H9 (cell line): ENCODE measurements around the gene RRP1B. TPM values are rescaled to one million over a fixed set of nuclear protein-coding genes. Genes with fewer than 3 reads are reported as not detected.

Experiments used
- DNase-seq: peaks from one replicate; pipeline ENCODE4 v3.0.0-alpha.2; 2017
- H2AFZ ChIP-seq: one replicate; pipeline ENCODE4 v1.6.1; 2013; ENCODE audit warnings: mild to moderate bottlenecking, low read length, control low read depth, moderate library complexity
- H2AK5ac ChIP-seq: 2 replicates; pipeline ENCODE4 v1.6.1; 2013; ENCODE audit warnings: low read length, control low read depth, mixed read lengths; ENCODE audit not compliant: insufficient read length
- H2BK120ac ChIP-seq: one replicate; pipeline ENCODE4 v1.6.1; 2013; ENCODE audit warnings: low read depth, mild to moderate bottlenecking, low read length, control low read depth, inconsistent platforms; ENCODE audit not compliant: poor library complexity, severe bottlenecking
- H2BK12ac ChIP-seq: 2 replicates; pipeline ENCODE4 v1.6.1; 2013; ENCODE audit warnings: low read length, control low read depth, mixed read lengths, low read depth; ENCODE audit not compliant: insufficient read length
- H2BK15ac ChIP-seq: 2 replicates; pipeline ENCODE4 v1.6.1; 2013; ENCODE audit warnings: low read depth, low read length, control low read depth
- H2BK20ac ChIP-seq: one replicate; pipeline ENCODE4 v1.6.1; 2013; ENCODE audit warnings: low read depth, mild to moderate bottlenecking, low read length, control low read depth, inconsistent platforms; ENCODE audit not compliant: poor library complexity, severe bottlenecking
- H2BK5ac ChIP-seq: 2 replicates; pipeline ENCODE4 v1.6.1; 2013; ENCODE audit warnings: low read length, control low read depth, mixed read lengths; ENCODE audit not compliant: insufficient read length
- H3K14ac ChIP-seq: 2 replicates; pipeline ENCODE4 v1.6.1; 2013; ENCODE audit warnings: low read length, control low read depth; ENCODE audit not compliant: insufficient read depth
- H3K18ac ChIP-seq: 2 replicates; pipeline ENCODE4 v1.6.1; 2013; ENCODE audit warnings: low read depth, mild to moderate bottlenecking, mixed read lengths, low read length, control low read depth; ENCODE audit not compliant: insufficient read length
- H3K23ac ChIP-seq: 2 replicates; pipeline ENCODE4 v1.6.1; 2013; ENCODE audit warnings: low read length, control low read depth, mixed read lengths, low read depth; ENCODE audit not compliant: insufficient read length
- H3K23me2 ChIP-seq: 2 replicates; pipeline ENCODE4 v1.6.1; 2013; ENCODE audit warnings: low read depth, mild to moderate bottlenecking, mixed read lengths, low read length, control low read depth; ENCODE audit not compliant: insufficient read length, poor library complexity, severe bottlenecking
- H3K27ac ChIP-seq: 2 replicates; pipeline ENCODE4 v1.5.1; 2013; ENCODE audit warnings: low read length, control low read depth, mixed read lengths, low read depth; ENCODE audit not compliant: insufficient read length
- H3K27me3 ChIP-seq: 2 replicates; pipeline ENCODE4 v1.6.1; 2013; ENCODE audit warnings: low read length, control low read depth, inconsistent platforms; ENCODE audit not compliant: insufficient read depth
- H3K4ac ChIP-seq: 2 replicates; pipeline ENCODE4 v1.6.1; 2013; ENCODE audit warnings: low read depth, mild to moderate bottlenecking, control low read depth, inconsistent platforms, low read length, moderate library complexity
- H3K4me1 ChIP-seq: 2 replicates; pipeline ENCODE4 v1.6.1; 2013; ENCODE audit warnings: low read length, control low read depth, inconsistent platforms; ENCODE audit not compliant: insufficient read depth
- H3K4me2 ChIP-seq: 2 replicates; pipeline ENCODE4 v1.6.1; 2013; ENCODE audit warnings: low read length, control low read depth, mixed read lengths; ENCODE audit not compliant: insufficient read length, insufficient read depth
- H3K56ac ChIP-seq: 2 replicates; pipeline ENCODE4 v1.6.1; 2013; ENCODE audit warnings: low read depth, mild to moderate bottlenecking, mixed read lengths, low read length, control low read depth; ENCODE audit not compliant: insufficient read length
- H3K79me1 ChIP-seq: 2 replicates; pipeline ENCODE4 v1.6.1; 2013; ENCODE audit warnings: low read depth, mild to moderate bottlenecking, moderate library complexity, low read length, control low read depth, inconsistent platforms; ENCODE audit not compliant: insufficient read depth, poor library complexity, severe bottlenecking
- H3K79me2 ChIP-seq: 2 replicates; pipeline ENCODE4 v1.6.1; 2013; ENCODE audit warnings: low read length, control low read depth, inconsistent platforms; ENCODE audit not compliant: insufficient read depth
- H3K9ac ChIP-seq: 2 replicates; pipeline ENCODE4 v1.6.1; 2013; ENCODE audit warnings: low read length, control low read depth, mixed read lengths; ENCODE audit not compliant: insufficient read length; ENCODE audit errors: extremely low read depth
- H3K9me3 ChIP-seq: one replicate; pipeline ENCODE4 v1.6.1; 2013; ENCODE audit warnings: low read depth, low read length, inconsistent platforms; ENCODE audit not compliant: control insufficient read depth
- H3T11ph ChIP-seq: one replicate; pipeline ENCODE4 v1.6.1; 2013; ENCODE audit warnings: mild to moderate bottlenecking, low read length, control low read depth, inconsistent platforms
- H4K20me1 ChIP-seq: one replicate; pipeline ENCODE4 v1.6.1; 2013; ENCODE audit not compliant: control insufficient read depth, insufficient read length, insufficient read depth
- H4K5ac ChIP-seq: 2 replicates; pipeline ENCODE4 v1.6.1; 2013; ENCODE audit warnings: low read depth, mild to moderate bottlenecking, mixed read lengths, low read length, control low read depth; ENCODE audit not compliant: insufficient read length
- H4K8ac ChIP-seq: replicated peaks from 2 replicates; pipeline ENCODE4 v1.6.1; 2013; ENCODE audit warnings: low read length, control low read depth, mixed read lengths, low read depth; ENCODE audit not compliant: insufficient read length
- H4K91ac ChIP-seq: 2 replicates; pipeline ENCODE4 v1.6.1; 2013; ENCODE audit warnings: low read depth, mild to moderate bottlenecking, moderate library complexity, mixed read lengths, low read length, control low read depth; ENCODE audit not compliant: insufficient read length
- H3K27ac Mint-ChIP-seq, 3 experiments: 2 replicates in 2 of 3; 3 replicates in 1 of 3; pipeline ENCODE4 v1.8.0; 2020 to 2021; ENCODE audit warnings: mixed read lengths in 3 of 3, mild to moderate bottlenecking in 1 of 3, moderate library complexity in 1 of 3
- H3K27me3 Mint-ChIP-seq: 2 replicates; pipeline ENCODE4 v1.8.0; 2021; ENCODE audit warnings: low read depth, mild to moderate bottlenecking, moderate library complexity, mixed read lengths
- H3K36me3 Mint-ChIP-seq, 3 experiments: 2 replicates in 2 of 3; 3 replicates in 1 of 3; pipeline ENCODE4 v1.8.0; 2020 to 2021; ENCODE audit warnings: low read depth in 3 of 3, mixed read lengths in 3 of 3; ENCODE audit not compliant: insufficient read depth in 1 of 3
- H3K4me1 Mint-ChIP-seq, 2 experiments: 2 replicates each; pipeline ENCODE4 v1.8.0; 2020; ENCODE audit warnings: mixed read lengths in 2 of 2
- H3K4me3 Mint-ChIP-seq, 2 experiments: 2 replicates in 1 of 2; 3 replicates in 1 of 2; pipeline ENCODE4 v1.8.0; 2020 to 2021; ENCODE audit warnings: mild to moderate bottlenecking in 2 of 2, mixed read lengths in 2 of 2, moderate library complexity in 1 of 2
- H3K9me3 Mint-ChIP-seq, 2 experiments: 2 replicates in 1 of 2; 3 replicates in 1 of 2; pipeline ENCODE4 v1.8.0; 2020; ENCODE audit warnings: mild to moderate bottlenecking in 2 of 2, mixed read lengths in 2 of 2, moderate library complexity in 1 of 2
- WGBS: extraction: QIAGEN DNeasy Blood & Tissue Kit; methylation state at CpG from one replicate; pipeline ENCODE4 v1.1.7; 2013; ENCODE audit warnings: missing lambda C conversion rate, low lambda C conversion rate, mixed read lengths; ENCODE audit not compliant: insufficient read length; ENCODE audit errors: extremely low coverage; 5-methylcytosine and 5-hydroxymethylcytosine counted together
- total RNA-seq: library from RNA; stranded (reverse); gene quantifications from 2 replicates; pipeline ENCODE4 v1.2.1, GENCODE V29; 2021
- TF ChIP-seq, protein P1 (sequence below): fragments of 200-600 bp; sonication (generic); conservative IDR thresholded peaks from 3 replicates; pipeline ENCODE4 v1.8.0; 2021; ENCODE audit warnings: antibody characterized with exemption, mild to moderate bottlenecking

RRP1B gene
- total RNA-seq, 1 experiment from 2014 or later: 96.6 TPM

DNA sequence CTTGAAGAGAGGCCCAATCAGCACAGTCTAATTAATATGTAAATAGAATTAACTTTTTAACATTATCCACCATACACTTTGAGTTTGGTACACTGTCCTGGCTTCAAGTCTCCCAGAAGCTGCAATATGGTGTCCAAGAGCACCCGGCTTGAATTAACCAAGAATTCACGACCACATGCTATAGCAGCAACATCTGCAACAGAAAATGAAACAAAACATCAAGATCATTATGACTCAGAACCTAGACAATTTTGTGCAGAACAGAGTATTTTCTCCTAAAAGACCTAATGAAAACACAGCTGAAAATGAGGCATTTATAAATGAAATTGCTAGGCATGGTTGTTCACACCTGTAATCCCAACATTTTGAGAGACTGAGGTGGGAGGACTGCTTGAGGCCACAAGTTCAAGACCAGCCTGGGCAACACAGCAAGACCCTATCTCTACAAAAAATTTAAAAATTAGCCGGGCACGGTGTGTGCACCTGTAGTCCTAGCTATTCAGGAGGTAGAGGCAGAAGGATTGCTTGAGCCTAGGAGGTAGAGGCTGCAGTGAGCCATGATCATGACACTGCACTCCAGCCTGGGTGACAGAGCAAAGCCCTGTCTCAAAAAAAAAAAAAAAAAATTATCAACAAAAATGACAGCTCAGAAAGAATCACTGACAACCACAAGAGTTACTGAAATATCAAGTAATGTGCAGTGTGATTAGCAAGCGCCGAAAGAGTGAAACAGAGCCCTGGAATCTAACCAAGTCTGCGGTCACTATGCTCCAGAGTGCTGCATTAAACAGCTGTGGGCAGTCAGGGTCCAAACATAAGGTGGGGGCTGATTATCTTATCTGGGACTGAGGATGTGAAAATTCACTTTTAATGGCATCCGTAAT, 45.4 kb upstream of the RRP1B start:
- WGBS: no CpG with 5 or more reads among the region's 8 CpGs
- no peak for DNase-seq
- H3K9ac ChIP-seq: no peak overlapping the region

More for the DNA sequence above, 45.4 kb upstream of the RRP1B start:
- no peak overlapping the region for H3K4ac ChIP-seq
- Mint-ChIP-seq H3K4me3 (no peak overlapping the region), H3K9me3 (no peaks in the 10 kb centered on the region), H3K36me3 (no peaks in the 10 kb centered on the region), H3K27ac (no peak overlapping the region), H3K27me3 (no peaks in the 10 kb centered on the region), H3K4me1 (peaks cover 3 to 4% of the 10 kb centered on the region in 2 experiments)
- TF ChIP-seq, protein P1, sequence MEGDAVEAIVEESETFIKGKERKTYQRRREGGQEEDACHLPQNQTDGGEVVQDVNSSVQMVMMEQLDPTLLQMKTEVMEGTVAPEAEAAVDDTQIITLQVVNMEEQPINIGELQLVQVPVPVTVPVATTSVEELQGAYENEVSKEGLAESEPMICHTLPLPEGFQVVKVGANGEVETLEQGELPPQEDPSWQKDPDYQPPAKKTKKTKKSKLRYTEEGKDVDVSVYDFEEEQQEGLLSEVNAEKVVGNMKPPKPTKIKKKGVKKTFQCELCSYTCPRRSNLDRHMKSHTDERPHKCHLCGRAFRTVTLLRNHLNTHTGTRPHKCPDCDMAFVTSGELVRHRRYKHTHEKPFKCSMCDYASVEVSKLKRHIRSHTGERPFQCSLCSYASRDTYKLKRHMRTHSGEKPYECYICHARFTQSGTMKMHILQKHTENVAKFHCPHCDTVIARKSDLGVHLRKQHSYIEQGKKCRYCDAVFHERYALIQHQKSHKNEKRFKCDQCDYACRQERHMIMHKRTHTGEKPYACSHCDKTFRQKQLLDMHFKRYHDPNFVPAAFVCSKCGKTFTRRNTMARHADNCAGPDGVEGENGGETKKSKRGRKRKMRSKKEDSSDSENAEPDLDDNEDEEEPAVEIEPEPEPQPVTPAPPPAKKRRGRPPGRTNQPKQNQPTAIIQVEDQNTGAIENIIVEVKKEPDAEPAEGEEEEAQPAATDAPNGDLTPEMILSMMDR: no peak
- H3K4me1 ChIP-seq: no peaks in the 10 kb centered on the region
- no peaks in the 10 kb centered on the region for H3K79me1 ChIP-seq
- H2BK5ac ChIP-seq: no peak overlapping the region
- H3K23me2 ChIP-seq: no peaks in the 10 kb centered on the region
- H2BK120ac ChIP-seq: no peak overlapping the region
- no peak overlapping the region for H3K18ac ChIP-seq
- no peak overlapping the region for H3K14ac ChIP-seq
- no peak overlapping the region for H3K56ac ChIP-seq
- H4K8ac ChIP-seq: no peak overlapping the region
- H2AFZ ChIP-seq: no peak overlapping the region
- no peak overlapping the region for H2BK12ac ChIP-seq
- H3K9me3 ChIP-seq: no peaks in the 10 kb centered on the region
- no peak overlapping the region for H2BK20ac ChIP-seq
- no peaks in the 10 kb centered on the region for H3K27me3 ChIP-seq
- H3K4me2 ChIP-seq: no peak overlapping the region
- H3T11ph ChIP-seq: no peak overlapping the region
- no peaks in the 10 kb centered on the region for H3K79me2 ChIP-seq
- H2BK15ac ChIP-seq: no peak overlapping the region
- H3K23ac ChIP-seq: no peak overlapping the region
- no peak overlapping the region for H2AK5ac ChIP-seq
- H4K20me1 ChIP-seq: no peaks in the 10 kb centered on the region
- no peak overlapping the region for H3K27ac ChIP-seq
- no peak overlapping the region for H4K5ac ChIP-seq
- no peak overlapping the region for H4K91ac ChIP-seq
